ENCODE data around the gene FNBP1. TPM values are rescaled to one million over a fixed set of nuclear protein-coding genes. Genes with fewer than 3 reads are reported as not detected.
"Not testable (repeated sequence)": the region's sequence is repeated elsewhere in the genome, so short reads cannot be mapped to it uniquely, and the experiment has no call there.

Gene FNBP1
- total and polyA plus RNA-seq, 5 donors, result 10.8 to 27.5 (median 26.3) TPM

DNA sequence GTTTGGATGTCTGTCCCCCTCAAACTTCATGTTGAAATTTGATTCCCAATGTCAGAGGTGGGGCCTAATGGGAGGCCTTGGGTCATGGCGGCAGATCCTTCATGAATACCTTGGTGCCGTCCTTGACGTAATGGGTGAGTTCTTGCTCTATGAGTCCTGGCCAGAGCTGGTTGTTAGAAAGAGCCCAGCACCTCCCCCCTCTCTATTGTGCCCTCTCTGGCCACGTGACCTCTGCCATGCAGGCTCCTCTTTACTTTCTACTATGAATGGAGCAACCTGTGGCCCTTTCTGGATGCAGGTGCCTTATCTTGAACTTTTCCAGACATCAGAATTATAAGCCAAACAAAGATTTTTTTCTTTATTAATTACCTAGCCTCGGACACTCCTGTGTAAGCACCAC is 40.7 kb downstream of the FNBP1 start:
- no peak for ATAC-seq
- H3K4me1 ChIP-seq (ENCODE audit: control insufficient read depth, insufficient read depth, low read length), result no peaks in the 10 kb centered on the region
- H3K27ac ChIP-seq (ENCODE audit: low read length), result no peak overlapping the region

DNA sequence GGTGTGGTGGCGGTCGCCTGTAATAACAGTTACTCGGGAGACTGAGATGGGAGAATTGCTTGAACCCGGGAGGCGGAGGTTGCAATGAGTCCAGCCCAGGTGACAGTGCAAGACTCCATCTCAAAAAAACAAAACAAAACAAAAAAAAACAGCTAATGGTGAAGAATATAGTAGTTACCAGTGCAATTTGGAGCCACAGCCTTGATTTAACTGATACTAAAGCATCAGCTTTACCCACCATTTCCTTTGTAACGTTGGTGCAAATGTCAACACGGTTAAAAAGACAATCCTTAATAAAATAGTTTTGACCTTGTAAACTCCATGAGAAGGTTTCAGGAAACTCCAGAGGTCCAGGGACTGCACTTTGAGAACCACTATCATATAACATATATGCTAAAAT is 41.8 kb downstream of the FNBP1 start:
- 78% methylated on average over 7 of the region's 7 CpGs for WGBS
- no peak for DNase-seq
- Histone ChIP-seq H3K4me3 (ENCODE audit: low read length) (no peak overlapping the region), H3K9me3 (ENCODE audit: control insufficient read depth, low read length) (no peaks in the 10 kb centered on the region), H3K27ac (ENCODE audit: low read length) (no peak overlapping the region), H3K27me3 (ENCODE audit: control insufficient read depth, insufficient read depth) (no peaks in the 10 kb centered on the region), H3K4me1 (ENCODE audit: control insufficient read depth, insufficient read depth, low read length) (no peaks in the 10 kb centered on the region)
- no peak for ATAC-seq
- intact Hi-C loops (cut with DNase I), result no loop called here

More for the DNA sequence above, 40.7 kb downstream of the FNBP1 start:
- WGBS, result 97% methylated on average over 5 of the region's 5 CpGs
- DNase-seq, result no peak
- H3K27me3 ChIP-seq (ENCODE audit: control insufficient read depth, insufficient read depth), result no peaks in the 10 kb centered on the region
- H3K4me3 ChIP-seq (ENCODE audit: low read length), result no peak overlapping the region
- intact Hi-C loops (cut with DNase I), result no loop called here
- no peaks in the 10 kb centered on the region for H3K9me3 ChIP-seq (ENCODE audit: control insufficient read depth, low read length)

- no peaks in the 10 kb centered on the region for H3K9me3 ChIP-seq (ENCODE audit: control insufficient read depth, low read length)
- ATAC-seq (no peak), DNase-seq (no peak)
- H3K27ac ChIP-seq (ENCODE audit: low read length), result no peak overlapping the region
- H3K4me1 ChIP-seq (ENCODE audit: control insufficient read depth, insufficient read depth, low read length), result peaks cover 5% of the 10 kb centered on the region
- intact Hi-C loops (cut with DNase I), result no loop called here
- 72% methylated on average over 5 of the region's 5 CpGs for WGBS
- H3K4me3 ChIP-seq (ENCODE audit: low read length), result no peak overlapping the region
- H3K27me3 ChIP-seq (ENCODE audit: control insufficient read depth, insufficient read depth), result no peaks in the 10 kb centered on the region
Observed at GRCh38 chr9:129999141-129999510, 43.9 kb downstream of the FNBP1 start.

DNA sequence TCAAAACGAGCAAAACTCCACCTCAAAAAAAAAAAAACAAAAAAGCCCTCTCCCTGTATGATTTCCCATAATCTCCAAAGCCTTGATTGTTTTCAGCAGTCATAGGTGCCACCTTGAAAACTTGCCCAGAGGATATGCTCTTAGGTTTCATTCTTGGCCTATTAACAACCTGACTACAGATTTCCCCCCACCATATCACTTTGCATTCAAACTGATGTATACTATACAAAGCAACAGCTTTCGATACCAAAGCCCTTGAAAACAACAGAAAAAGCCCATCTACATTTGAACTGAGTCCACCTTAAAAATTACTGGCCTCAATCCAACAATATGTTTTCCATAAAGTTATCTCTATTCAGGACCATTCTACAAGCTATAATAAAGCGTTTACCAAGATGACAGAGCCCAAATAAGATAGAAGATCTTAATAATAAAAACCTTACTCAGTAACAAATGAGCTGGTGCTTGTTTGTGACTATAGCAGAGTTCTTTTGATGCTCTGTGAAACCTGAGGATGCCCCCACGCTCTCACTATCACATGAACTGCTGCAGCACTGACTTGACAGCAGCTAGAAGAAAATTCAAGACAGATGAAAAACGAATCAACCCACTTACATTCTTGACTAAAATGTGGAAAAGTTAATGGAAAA is 44.4 kb downstream of the FNBP1 start:
- intact Hi-C loops (cut with DNase I), result no loop called here
- H3K27ac ChIP-seq (ENCODE audit: low read length), result no peak overlapping the region
- 48% methylated on average over 5 of the region's 5 CpGs for WGBS

GRCh38 chr9:129997706-129998105 is 45.3 kb downstream of the FNBP1 start:
- ATAC-seq; H3K4me1 ChIP-seq (ENCODE audit: control insufficient read depth, insufficient read depth, low read length); intact Hi-C loops (cut with DNase I); H3K27ac ChIP-seq (ENCODE audit: low read length); H3K9me3 ChIP-seq (ENCODE audit: control insufficient read depth, low read length); H3K27me3 ChIP-seq (ENCODE audit: control insufficient read depth, insufficient read depth); DNase-seq; H3K4me3 ChIP-seq (ENCODE audit: low read length): not testable (repeated sequence)
- 94% methylated on average over 3 of the region's 3 CpGs for WGBS

More for the DNA sequence above, 44.4 kb downstream of the FNBP1 start:
- H3K27me3 ChIP-seq (ENCODE audit: control insufficient read depth, insufficient read depth), result no peaks in the 10 kb centered on the region
- no peak for DNase-seq
- H3K4me3 ChIP-seq (ENCODE audit: low read length), result no peak overlapping the region
- no peaks in the 10 kb centered on the region for H3K9me3 ChIP-seq (ENCODE audit: control insufficient read depth, low read length)
- ATAC-seq, result no peak
- peaks cover 5% of the 10 kb centered on the region for H3K4me1 ChIP-seq (ENCODE audit: control insufficient read depth, insufficient read depth, low read length)

GRCh38 chr9:129996161-129996830 is 46.7 kb downstream of the FNBP1 start:
- Histone ChIP-seq H3K27ac (ENCODE audit: low read length) (no peak overlapping the region), H3K4me1 (ENCODE audit: control insufficient read depth, insufficient read depth, low read length) (peaks cover 5% of the 10 kb centered on the region), H3K27me3 (ENCODE audit: control insufficient read depth, insufficient read depth) (no peaks in the 10 kb centered on the region), H3K9me3 (ENCODE audit: control insufficient read depth, low read length) (no peaks in the 10 kb centered on the region), H3K4me3 (ENCODE audit: low read length) (no peak overlapping the region)
- DNase-seq, result no peak
- intact Hi-C loops (cut with DNase I), result no loop called here
- WGBS, result 74% methylated on average over 7 of the region's 7 CpGs
- peak; percentile 19 to 51 for ATAC-seq

DNA sequence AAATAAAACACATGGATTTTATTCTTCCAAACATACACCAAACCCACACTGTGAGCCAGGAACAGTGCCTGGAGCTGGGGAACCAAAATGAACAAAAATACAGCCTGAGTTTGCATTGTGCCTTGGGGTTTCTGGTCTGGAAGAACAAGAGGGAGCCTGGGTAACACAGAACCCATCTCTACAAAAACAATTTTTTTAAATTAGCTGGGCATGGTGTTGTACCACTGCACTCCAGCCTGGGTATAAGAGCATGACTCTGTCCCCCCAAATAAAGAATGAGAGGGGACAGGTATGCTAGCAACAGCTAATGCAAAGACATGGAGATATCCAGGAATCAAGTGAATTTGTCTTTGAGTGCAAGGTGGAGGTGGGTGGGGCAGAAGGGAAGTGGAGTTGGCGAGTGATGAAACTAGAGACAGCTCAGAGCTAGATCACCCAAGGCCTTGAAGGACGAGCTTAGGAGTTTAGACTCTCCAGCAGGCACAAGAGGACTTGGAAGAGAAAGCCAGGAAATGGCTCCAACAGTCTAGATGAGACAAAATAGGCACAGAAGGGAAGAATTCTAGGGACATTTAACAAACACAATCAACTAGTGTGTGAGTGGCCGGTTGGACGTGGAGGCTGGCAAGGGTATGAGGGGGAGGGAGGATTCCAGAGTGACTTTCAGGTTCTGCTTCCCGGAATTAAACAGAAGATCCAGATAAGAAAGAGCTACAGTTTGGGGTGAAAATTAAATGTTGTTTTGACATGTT is 47.4 kb downstream of the FNBP1 start:
- H3K27me3 ChIP-seq (ENCODE audit: control insufficient read depth, insufficient read depth), result no peaks in the 10 kb centered on the region
- WGBS, result 32% methylated on average over 5 of the region's 5 CpGs
- no peak overlapping the region for H3K4me3 ChIP-seq (ENCODE audit: low read length)
- H3K4me1 ChIP-seq (ENCODE audit: control insufficient read depth, insufficient read depth, low read length), result peaks cover 5% of the 10 kb centered on the region
- no peak overlapping the region for H3K27ac ChIP-seq (ENCODE audit: low read length)
- ATAC-seq (peak; percentile 52 to 73), DNase-seq (no peak)
- intact Hi-C loops (cut with DNase I), result no loop called here
- H3K9me3 ChIP-seq (ENCODE audit: control insufficient read depth, low read length), result no peaks in the 10 kb centered on the region

- ATAC-seq, result no peak
- Histone ChIP-seq H3K4me3 (ENCODE audit: low read length) (no peak overlapping the region), H3K4me1 (ENCODE audit: control insufficient read depth, insufficient read depth, low read length) (peaks cover 7% of the 10 kb centered on the region), H3K27me3 (ENCODE audit: control insufficient read depth, insufficient read depth) (no peaks in the 10 kb centered on the region), H3K27ac (ENCODE audit: low read length) (no peak overlapping the region), H3K9me3 (ENCODE audit: control insufficient read depth, low read length) (no peaks in the 10 kb centered on the region)
- no peak for DNase-seq
- intact Hi-C loops (cut with DNase I), result no loop called here
- 66% methylated on average over 3 of the region's 3 CpGs for WGBS
Observed at GRCh38 chr9:129994882-129995281, 48.1 kb downstream of the FNBP1 start.

GRCh38 chr9:129991139-129991538 is 51.9 kb downstream of the FNBP1 start:
- ATAC-seq; intact Hi-C loops (cut with DNase I); H3K4me3 ChIP-seq (ENCODE audit: low read length); H3K9me3 ChIP-seq (ENCODE audit: control insufficient read depth, low read length); H3K4me1 ChIP-seq (ENCODE audit: control insufficient read depth, insufficient read depth, low read length); H3K27ac ChIP-seq (ENCODE audit: low read length); DNase-seq; H3K27me3 ChIP-seq (ENCODE audit: control insufficient read depth, insufficient read depth): not testable (repeated sequence)
- 97% methylated on average over 6 of the region's 6 CpGs for WGBS

GRCh38 chr9:129990269-129991010 is 52.5 kb downstream of the FNBP1 start:
- WGBS, result 63% methylated on average over 6 of the region's 6 CpGs
- no peak for DNase-seq
- Histone ChIP-seq H3K4me3 (ENCODE audit: low read length) (no peak overlapping the region), H3K27ac (ENCODE audit: low read length) (no peak overlapping the region), H3K9me3 (ENCODE audit: control insufficient read depth, low read length) (no peaks in the 10 kb centered on the region), H3K4me1 (ENCODE audit: control insufficient read depth, insufficient read depth, low read length) (peaks cover 4% of the 10 kb centered on the region), H3K27me3 (ENCODE audit: control insufficient read depth, insufficient read depth) (no peaks in the 10 kb centered on the region)
- intact Hi-C loops (cut with DNase I), result no loop called here
- peak in 1 of 2 donors; percentile 36 for ATAC-seq

DNA sequence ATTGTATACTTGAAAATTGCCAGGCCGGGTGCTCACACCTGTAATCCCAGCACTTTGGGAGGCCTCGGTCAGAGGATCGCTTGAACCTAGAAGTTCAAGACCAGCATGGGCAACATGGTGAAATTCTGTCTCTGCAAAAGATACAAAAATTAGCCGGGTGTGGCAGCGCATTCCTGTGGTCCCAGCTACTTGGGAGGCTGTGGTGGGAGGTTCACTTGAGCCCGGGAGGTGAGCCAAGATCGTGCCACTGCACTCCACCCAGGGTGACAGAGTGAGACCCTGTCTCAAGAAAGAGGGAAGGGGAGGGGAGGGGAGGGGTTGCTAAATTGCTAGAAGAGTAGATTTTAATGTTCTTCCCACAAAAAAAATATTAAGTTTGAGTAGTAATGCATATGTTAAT is 53.2 kb downstream of the FNBP1 start:
- no peaks in the 10 kb centered on the region for H3K9me3 ChIP-seq (ENCODE audit: control insufficient read depth, low read length)
- intact Hi-C loops (cut with DNase I), result no loop called here
- ATAC-seq, result peak in 1 of 2 donors; percentile 37
- no peak overlapping the region for H3K27ac ChIP-seq (ENCODE audit: low read length)
- peak in 1 of 3 donors; percentile 49 for DNase-seq
- H3K4me3 ChIP-seq (ENCODE audit: low read length), result no peak overlapping the region
- H3K27me3 ChIP-seq (ENCODE audit: control insufficient read depth, insufficient read depth), result no peaks in the 10 kb centered on the region
- WGBS, result 78% methylated on average over 7 of the region's 7 CpGs
- peaks cover 2% of the 10 kb centered on the region for H3K4me1 ChIP-seq (ENCODE audit: control insufficient read depth, insufficient read depth, low read length)

Measured in right cardiac atrium (tissue), 5 donors.